ENCODE data around the gene PACRG.

Gene PACRG

DNA sequence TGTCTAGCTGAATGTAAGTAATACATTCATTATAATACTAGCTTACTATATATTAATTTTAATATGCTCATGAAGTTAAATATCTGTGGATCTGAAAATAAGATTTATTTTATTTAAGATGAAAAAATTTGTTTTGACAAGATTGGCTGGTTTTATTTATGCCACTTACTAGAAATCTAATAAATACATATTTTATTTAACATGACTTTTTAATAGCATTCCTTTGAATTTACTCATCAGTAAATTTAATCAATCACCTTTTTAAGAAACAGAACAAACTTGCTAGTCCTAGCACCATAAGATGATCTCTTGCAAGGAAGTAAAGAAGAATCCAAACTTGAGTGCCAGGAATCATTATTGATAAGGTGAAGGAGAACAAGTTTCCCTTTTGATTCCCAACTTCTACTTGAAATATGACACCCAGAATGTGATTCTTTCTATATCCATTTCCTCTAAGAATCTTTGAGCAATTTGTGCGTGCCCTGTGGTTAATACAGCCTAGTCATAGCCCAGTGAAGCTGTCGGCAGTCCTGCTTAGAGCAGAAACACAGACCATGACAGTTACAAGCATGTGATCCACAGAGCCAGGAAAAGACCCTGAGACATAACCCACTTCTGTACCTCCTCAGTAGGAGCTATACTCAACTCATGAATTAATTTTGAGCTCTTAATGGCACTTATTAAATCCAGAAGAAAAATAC, 404.4 kb downstream of the PACRG start:
- in situ Hi-C loops (cut with MboI; ENCODE audit: low pct_unique_long_range_greater_than_20kb, low sequenced_read_pairs, unreplicated experiment): no loop called here
- no peak for DNase-seq (ENCODE audit: low spot score)
- TF ChIP-seq, protein P1, sequence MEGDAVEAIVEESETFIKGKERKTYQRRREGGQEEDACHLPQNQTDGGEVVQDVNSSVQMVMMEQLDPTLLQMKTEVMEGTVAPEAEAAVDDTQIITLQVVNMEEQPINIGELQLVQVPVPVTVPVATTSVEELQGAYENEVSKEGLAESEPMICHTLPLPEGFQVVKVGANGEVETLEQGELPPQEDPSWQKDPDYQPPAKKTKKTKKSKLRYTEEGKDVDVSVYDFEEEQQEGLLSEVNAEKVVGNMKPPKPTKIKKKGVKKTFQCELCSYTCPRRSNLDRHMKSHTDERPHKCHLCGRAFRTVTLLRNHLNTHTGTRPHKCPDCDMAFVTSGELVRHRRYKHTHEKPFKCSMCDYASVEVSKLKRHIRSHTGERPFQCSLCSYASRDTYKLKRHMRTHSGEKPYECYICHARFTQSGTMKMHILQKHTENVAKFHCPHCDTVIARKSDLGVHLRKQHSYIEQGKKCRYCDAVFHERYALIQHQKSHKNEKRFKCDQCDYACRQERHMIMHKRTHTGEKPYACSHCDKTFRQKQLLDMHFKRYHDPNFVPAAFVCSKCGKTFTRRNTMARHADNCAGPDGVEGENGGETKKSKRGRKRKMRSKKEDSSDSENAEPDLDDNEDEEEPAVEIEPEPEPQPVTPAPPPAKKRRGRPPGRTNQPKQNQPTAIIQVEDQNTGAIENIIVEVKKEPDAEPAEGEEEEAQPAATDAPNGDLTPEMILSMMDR (IDR thresholded peaks at IDR 0.05; ENCODE audit: extremely low read depth, insufficient read depth, missing control alignments): no peak

DNA sequence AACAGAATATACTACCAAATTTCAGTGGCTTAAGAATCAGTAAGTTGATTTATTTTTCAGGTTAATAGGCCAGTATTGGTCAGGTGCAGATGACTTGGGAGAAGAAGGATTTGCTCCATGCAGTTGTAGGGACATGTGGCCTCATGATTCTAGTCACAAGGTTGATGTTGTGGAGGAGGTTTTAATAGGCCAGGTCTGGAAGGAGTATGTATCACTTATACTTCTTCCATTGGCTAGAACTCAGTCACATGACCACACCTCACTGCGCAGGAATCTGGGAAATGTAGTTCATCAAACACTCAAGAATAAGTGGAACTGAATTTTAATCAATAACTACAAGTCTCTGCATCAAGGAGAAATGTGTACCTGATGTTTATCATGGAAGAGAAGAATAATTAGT, 405.2 kb downstream of the PACRG start:
- TF ChIP-seq, protein P1 (IDR thresholded peaks at IDR 0.05; ENCODE audit: extremely low read depth, insufficient read depth, missing control alignments): no peak
- DNase-seq (ENCODE audit: low spot score): no peak
- in situ Hi-C loops (cut with MboI; ENCODE audit: low pct_unique_long_range_greater_than_20kb, low sequenced_read_pairs, unreplicated experiment): no loop called here

DNA sequence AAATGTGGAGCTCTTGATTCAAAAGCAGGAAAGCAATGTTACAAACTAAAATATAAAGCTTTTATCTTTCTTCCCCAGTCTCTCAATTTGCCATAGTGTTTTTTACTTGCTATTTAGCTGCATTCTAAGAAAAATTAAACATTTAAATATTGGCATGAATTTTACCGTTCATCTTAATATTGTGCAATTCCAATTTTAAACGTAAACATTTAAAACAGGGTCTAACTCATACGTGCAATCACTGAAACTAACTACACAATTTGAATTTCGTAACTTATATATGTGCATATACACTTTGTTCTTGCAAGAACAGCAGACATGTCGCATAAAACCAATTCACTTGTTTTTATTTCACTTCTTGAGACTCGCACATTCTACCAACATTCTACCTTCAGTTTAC, 405.9 kb downstream of the PACRG start:
- DNase-seq (ENCODE audit: low spot score): no peak
- TF ChIP-seq, protein P1 (IDR thresholded peaks at IDR 0.05; ENCODE audit: extremely low read depth, insufficient read depth, missing control alignments): no peak
- in situ Hi-C loops (cut with MboI; ENCODE audit: low pct_unique_long_range_greater_than_20kb, low sequenced_read_pairs, unreplicated experiment): no loop called here

DNA sequence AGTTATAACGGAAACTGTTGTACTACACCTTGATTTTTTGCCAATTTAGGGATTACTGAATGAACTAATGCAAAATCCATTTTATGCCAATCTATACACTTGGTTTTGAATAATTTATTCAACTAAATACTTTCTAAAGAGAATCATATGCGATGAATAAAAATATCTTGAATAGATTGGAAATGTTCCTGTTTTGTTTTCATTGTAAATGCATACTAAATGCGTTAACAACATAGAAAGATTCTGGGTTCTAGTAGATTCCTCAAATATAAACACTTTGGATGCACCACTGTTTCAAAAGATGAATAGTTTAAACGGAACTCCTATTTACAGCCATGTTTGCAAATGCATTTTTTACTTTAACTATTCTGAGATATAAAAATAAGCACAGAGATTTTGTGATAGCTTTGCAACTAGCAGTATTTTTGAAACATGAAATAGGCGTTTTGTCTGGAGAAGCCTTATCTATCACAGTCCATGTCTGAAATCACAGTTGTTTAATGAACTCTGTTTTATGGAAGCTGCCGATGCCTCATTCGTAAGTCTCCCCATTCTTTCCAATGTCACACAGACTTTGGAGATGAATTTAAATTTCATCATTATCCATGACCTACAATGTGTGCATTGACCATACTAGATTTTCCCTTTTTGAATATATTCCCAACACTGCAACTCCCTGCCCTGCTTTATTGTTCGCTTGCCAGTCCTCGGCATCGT, 409.1 kb downstream of the PACRG start:
- in situ Hi-C loops (cut with MboI; ENCODE audit: low pct_unique_long_range_greater_than_20kb, low sequenced_read_pairs, unreplicated experiment): no loop called here
- no peak for DNase-seq (ENCODE audit: low spot score)
- TF ChIP-seq, protein P1 (IDR thresholded peaks at IDR 0.05; ENCODE audit: extremely low read depth, insufficient read depth, missing control alignments): no peak

DNA sequence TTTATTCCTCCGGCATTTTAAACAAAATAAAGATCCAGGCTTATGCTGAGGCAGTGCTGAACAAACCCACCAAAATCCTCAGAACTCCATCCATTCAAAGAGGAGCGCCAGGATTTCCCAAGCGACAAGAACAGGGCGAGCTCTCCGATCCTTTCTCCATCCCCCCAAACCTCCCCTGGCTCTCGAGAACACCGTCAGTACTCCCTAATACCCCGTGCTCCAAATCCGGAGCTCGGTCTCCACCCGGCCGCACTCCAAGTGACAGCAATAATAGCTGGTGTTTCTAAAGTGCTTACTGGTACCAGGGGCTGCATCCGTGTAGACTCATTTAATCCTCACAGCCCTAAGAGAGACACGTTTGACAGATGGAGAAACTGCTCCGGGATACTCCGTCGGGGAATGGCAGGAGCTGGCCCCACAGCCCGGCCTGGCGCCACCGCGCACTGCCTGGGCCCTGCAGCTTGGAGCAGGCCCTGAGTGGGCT, 409.7 kb downstream of the PACRG start:
- TF ChIP-seq, protein P1 (IDR thresholded peaks at IDR 0.05; ENCODE audit: extremely low read depth, insufficient read depth, missing control alignments): no peak
- in situ Hi-C loops (cut with MboI; ENCODE audit: low pct_unique_long_range_greater_than_20kb, low sequenced_read_pairs, unreplicated experiment): no loop called here
- DNase-seq (ENCODE audit: low spot score): no peak

DNA sequence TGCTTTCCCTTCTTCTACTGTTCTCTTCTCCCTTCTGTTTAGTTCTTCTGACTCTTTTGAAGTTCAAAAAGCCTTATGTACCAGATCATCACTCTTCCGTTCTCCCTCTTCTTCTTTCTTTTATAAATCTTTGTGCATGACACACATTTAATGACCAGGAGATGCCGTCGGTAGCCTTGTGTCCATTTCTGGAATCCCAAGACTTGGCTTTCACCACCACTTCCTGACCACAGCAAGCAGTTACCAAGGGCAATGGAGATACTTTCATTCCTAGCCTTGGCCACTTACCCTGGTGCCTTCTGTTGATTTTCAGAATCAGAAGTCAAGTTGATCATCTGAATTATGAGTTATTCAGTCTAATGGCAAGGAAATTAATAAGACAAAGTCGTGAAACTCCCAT, 418.3 kb downstream of the PACRG start:
- in situ Hi-C loops (cut with MboI; ENCODE audit: low pct_unique_long_range_greater_than_20kb, low sequenced_read_pairs, unreplicated experiment): no loop called here
- DNase-seq (ENCODE audit: low spot score): no peak

More for the DNA sequence above, 418.3 kb downstream of the PACRG start:
- TF ChIP-seq, protein P1 (IDR thresholded peaks at IDR 0.05; ENCODE audit: extremely low read depth, insufficient read depth, missing control alignments): no peak

Data from GM13977 (cell line).